Glutamatergic neuron (in vitro differentiated cells): Measurements from ENCODE around the gene ELP4. TPM values are rescaled to one million over a fixed set of nuclear protein-coding genes. Genes with fewer than 3 reads are reported as not detected.
"Not testable (repeated sequence)": the region's sequence is repeated elsewhere in the genome, so short reads cannot be mapped to it uniquely, and the experiment has no call there.

Experiments used
- DNase-seq: peaks from one replicate; pipeline ENCODE4 v3.0.0; 2022
- H3K27ac Mint-ChIP-seq: one replicate; pipeline ENCODE4 v1.8.0; 2020; ENCODE audit warnings: mild to moderate bottlenecking, mixed read lengths, inconsistent platforms; ENCODE audit not compliant: unreplicated experiment
- H3K27me3 Mint-ChIP-seq: one replicate; pipeline ENCODE4 v1.8.0; 2020; ENCODE audit warnings: mild to moderate bottlenecking, moderate library complexity, mixed read lengths, inconsistent platforms; ENCODE audit not compliant: unreplicated experiment
- H3K36me3 Mint-ChIP-seq: one replicate; pipeline ENCODE4 v1.8.0; 2020; ENCODE audit warnings: mild to moderate bottlenecking, mixed read lengths, inconsistent platforms; ENCODE audit not compliant: unreplicated experiment
- H3K4me1 Mint-ChIP-seq: one replicate; pipeline ENCODE4 v1.8.0; 2020; ENCODE audit warnings: mild to moderate bottlenecking, low read depth, mixed read lengths, inconsistent platforms; ENCODE audit not compliant: unreplicated experiment
- H3K4me3 Mint-ChIP-seq: one replicate; pipeline ENCODE4 v1.8.0; 2020; ENCODE audit warnings: mild to moderate bottlenecking, mixed read lengths, inconsistent platforms; ENCODE audit not compliant: unreplicated experiment
- H3K9me3 Mint-ChIP-seq: one replicate; pipeline ENCODE4 v1.8.0; 2020; ENCODE audit warnings: mild to moderate bottlenecking, moderate library complexity, mixed read lengths, inconsistent platforms; ENCODE audit not compliant: unreplicated experiment
- CTCF ChIP-seq: fragments of 200-600 bp; sonication (generic); IDR thresholded peaks from one replicate; pipeline ENCODE4 v1.5.0; 2021; ENCODE audit not compliant: partially characterized antibody, unreplicated experiment
- total RNA-seq: library from RNA; stranded (reverse); fragmentation: NEBNext Ultra II Directional; extraction: Animal tissue kit (Norgen Biotek cat#: 25700); gene quantifications from one replicate; pipeline ENCODE4 v1.2.1, GENCODE V29; 2021; ENCODE audit not compliant: unreplicated experiment

The ELP4 gene
- total RNA-seq, 1 donor from 2014 or later: 9.9 TPM

- Mint-ChIP-seq H3K4me3 (no peak overlapping the region), H3K36me3 (no peaks in the 10 kb centered on the region), H3K27me3 (no peaks in the 10 kb centered on the region), H3K9me3 (no peaks in the 10 kb centered on the region), H3K27ac (no peak overlapping the region), H3K4me1 (peaks cover 6% of the 10 kb centered on the region)
- TF ChIP-seq CTCF: no peak
- DNase-seq: no peak
These were observed 155.4 kb downstream of the ELP4 start for GRCh38 chr11:31664954-31665353.

- Mint-ChIP-seq H3K4me1 (peaks cover 2% of the 10 kb centered on the region), H3K36me3 (no peaks in the 10 kb centered on the region), H3K9me3 (no peaks in the 10 kb centered on the region), H3K27me3 (no peaks in the 10 kb centered on the region), H3K4me3 (no peak overlapping the region), H3K27ac (no peak overlapping the region)
- no peak for DNase-seq
- TF ChIP-seq CTCF: no peak
These were observed 162.1 kb downstream of the ELP4 start for GRCh38 chr11:31671681-31672080.

- not testable (repeated sequence) for DNase-seq, H3K4me3 Mint-ChIP-seq, H3K27me3 Mint-ChIP-seq, H3K27ac Mint-ChIP-seq, H3K9me3 Mint-ChIP-seq, H3K4me1 Mint-ChIP-seq, H3K36me3 Mint-ChIP-seq
These were observed 163.5 kb downstream of the ELP4 start for GRCh38 chr11:31673108-31673507.

- Mint-ChIP-seq H3K27ac (no peak overlapping the region), H3K4me3 (no peak overlapping the region), H3K9me3 (no peaks in the 10 kb centered on the region), H3K36me3 (peaks cover 3% of the 10 kb centered on the region), H3K4me1 (peaks cover 2% of the 10 kb centered on the region), H3K27me3 (no peaks in the 10 kb centered on the region)
- DNase-seq: no peak
- no peak for TF ChIP-seq CTCF
These were observed 166.9 kb downstream of the ELP4 start for GRCh38 chr11:31676280-31676982.

- Mint-ChIP-seq H3K27me3 (peaks cover 1% of the 10 kb centered on the region), H3K4me1 (no peaks in the 10 kb centered on the region), H3K4me3 (no peak overlapping the region), H3K9me3 (no peaks in the 10 kb centered on the region), H3K36me3 (peaks cover 3% of the 10 kb centered on the region), H3K27ac (no peak overlapping the region)
- TF ChIP-seq CTCF: no peak
- no peak for DNase-seq
These were observed 171.2 kb downstream of the ELP4 start for GRCh38 chr11:31680770-31681169.
